GM21367 (cell line): ENCODE results near the gene MCF2.

Source experiments
- ATAC-seq: cut with Tn5 transposase; IDR thresholded peaks from one replicate; pipeline ENCODE4 v1.9.1; 2021; ENCODE audit not compliant: unreplicated experiment

The MCF2 gene

GRCh38 chrX:139639253-139639652 is 68.7 kb downstream of the MCF2 start:
- no peak for ATAC-seq

DNA sequence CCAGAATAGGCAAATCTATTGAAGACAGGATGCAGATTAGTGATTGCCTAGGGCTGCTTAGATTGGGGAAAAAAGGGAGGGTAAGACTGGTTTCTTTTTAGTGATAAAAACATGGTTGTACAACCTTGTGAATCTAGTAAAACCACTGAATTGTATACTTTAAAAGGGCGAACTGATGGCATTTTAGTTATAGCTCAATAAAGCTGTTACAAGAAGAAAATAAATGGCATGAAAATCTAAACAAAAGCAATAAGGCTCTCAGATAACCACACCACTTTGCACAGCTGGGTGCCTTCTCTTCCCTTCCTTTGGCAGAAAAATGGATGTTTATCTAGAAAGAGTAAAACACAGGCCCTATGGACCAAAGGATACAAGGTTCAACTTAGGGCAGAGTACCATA is 107.9 kb downstream of the MCF2 start:
- ATAC-seq: no peak

DNA sequence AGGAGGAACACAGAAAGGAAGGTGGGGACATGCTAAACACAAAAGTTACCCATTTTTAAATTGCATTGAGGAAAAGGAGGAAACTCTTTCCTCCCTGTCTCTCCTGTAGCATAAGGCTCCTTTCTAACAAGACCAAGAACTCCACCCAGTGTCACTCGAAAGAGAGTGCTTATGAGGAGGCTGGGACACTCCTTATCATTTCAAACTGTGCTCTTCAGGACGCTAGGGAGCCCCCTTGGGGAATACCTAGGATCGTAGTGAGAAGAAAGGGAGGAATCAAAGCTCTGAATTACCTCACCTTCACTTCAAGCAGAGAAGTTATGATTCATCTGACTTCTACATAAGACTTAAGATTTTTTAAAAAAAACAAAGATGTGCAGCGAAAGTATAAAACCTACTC is 111.9 kb downstream of the MCF2 start:
- ATAC-seq: no peak

- ATAC-seq: no peak
Observed at GRCh38 chrX:139585613-139586012, 122.4 kb downstream of the MCF2 start.

DNA sequence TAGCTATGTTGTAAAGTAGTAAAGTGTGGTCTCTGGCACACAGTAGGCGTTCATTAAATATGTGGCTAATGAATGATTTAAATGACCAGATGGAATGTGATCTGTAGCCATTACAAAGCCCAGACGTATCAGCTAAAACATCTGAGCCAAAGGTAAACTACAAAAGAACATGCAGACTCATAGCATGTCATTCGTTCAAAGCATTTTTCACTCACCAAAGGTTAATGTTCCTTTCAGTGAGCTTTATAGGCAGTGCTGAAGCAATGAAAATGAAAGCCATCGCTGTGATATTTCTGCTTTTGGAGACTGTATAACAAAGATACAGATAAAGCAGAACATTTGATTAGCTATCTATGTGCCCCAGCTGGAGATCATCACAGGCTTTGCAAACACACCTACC is 126.9 kb downstream of the MCF2 start:
- no peak for ATAC-seq

DNA sequence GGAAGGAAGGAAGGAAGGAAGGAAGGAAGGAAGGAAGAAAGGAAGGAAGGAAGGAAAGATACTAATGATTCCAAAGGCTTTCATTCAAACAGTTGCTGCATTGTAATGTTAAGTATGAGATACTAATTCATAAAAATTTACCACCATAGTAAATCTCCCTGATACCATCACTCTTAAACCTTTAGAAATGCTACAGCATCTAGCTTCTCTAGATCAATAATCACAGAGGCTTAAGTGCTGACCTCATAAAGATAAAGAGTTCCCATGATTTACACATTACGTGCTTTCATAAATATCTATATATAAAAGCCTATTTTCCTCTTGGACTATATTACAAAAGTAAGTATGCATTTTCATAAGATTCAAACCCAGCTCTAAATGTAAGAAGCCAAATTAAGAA is 141.0 kb downstream of the MCF2 start:
- no peak for ATAC-seq

- no peak for ATAC-seq
Observed at GRCh38 chrX:139563251-139563650, 144.7 kb downstream of the MCF2 start.

DNA sequence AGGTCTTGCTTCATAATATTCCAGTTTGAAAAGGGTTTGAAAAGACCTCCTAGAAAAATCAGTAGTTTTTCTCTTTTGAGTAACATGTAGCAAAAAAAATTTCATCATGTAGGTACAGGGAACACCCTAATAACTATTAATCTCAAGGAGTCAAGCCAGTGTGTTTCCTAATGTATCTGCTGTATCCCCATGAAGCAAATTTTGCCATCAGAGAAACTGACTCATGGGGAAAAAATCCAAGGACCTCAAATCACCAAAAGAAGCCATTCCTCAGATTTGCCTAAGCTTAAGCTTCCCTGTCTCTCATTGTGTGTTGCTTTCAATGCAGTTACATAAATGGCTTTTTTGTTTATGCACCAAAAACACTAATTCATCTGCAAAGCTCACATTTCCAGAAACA is 147.7 kb downstream of the MCF2 start:
- ATAC-seq: no peak

DNA sequence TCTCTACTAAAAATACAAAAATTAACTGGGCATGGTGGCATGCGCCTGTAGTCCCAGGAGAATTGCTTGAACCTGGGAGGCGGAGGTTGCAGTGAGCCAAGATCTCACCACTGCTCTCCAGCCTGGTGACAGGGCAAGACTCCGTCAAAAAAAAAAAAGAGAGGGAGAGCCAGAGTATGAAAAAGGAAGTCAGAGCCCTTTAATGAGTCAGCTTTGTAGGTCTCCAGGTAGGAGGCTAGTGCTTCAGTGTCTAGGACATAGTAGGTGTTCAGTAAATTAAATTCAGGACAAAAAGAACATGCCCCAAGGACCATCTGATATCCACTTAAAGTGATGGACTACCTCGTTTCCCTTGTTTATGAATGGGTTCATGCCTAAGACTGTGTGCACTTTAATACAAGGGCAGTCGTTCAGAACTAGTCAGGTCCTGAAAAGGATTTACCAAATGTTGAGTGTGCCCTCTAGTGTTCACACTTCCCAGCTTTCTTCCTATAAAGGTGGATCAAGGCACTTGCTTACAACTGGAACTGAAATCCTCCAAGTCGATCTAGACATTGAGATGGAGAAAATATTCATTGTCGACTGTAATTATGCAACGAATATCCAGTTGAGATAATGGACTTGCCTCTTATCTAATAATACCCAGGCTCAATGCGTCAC is 148.5 kb downstream of the MCF2 start:
- peak; percentile 97 for ATAC-seq

GRCh38 chrX:139554991-139555675 is 152.8 kb downstream of the MCF2 start:
- ATAC-seq: no peak

GRCh38 chrX:139554376-139554775 is 153.6 kb downstream of the MCF2 start:
- peak; percentile 22 for ATAC-seq

DNA sequence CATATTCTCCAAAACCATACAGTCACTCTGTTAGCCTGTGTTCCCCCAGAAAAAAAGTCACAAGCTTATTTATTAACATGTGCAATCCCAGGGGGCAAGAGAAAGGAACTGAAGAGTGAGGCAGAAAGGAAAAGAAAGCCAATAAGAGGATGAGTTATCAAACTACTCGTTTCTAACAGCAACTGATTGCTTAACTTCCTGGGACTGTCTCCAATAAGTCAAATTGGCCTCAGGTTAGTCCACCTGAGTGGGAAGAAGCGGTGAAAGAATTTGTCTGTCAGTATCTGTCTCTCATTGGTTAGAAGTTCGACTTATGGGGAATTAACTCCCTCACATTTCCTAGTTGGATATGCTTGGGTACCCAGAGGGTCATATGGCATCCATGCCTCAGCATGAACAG is 163.4 kb downstream of the MCF2 start:
- ATAC-seq: no peak

- ATAC-seq: no peak
Observed at GRCh38 chrX:139543920-139544319, 164.0 kb downstream of the MCF2 start.

DNA sequence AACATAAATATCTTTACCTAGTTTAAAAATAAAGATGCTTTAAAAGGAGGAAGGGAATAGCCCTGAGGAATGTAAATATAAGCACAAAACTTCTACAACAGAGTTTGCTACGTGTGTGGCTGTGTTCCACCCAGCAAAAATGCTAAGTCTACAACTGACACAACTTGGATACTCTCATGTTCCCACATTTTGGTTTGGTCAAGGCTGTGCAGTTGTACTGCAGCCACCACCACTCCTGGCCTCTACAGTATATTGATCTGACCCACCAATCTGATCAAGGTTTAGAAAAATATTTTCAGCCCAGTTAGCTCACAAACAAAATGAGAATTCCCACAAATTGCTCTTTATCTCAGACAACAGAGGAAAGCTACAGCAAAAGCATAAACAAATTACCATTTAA is 165.3 kb downstream of the MCF2 start:
- no peak for ATAC-seq

- ATAC-seq: no peak
Observed at GRCh38 chrX:139538907-139539790, 168.8 kb downstream of the MCF2 start.

DNA sequence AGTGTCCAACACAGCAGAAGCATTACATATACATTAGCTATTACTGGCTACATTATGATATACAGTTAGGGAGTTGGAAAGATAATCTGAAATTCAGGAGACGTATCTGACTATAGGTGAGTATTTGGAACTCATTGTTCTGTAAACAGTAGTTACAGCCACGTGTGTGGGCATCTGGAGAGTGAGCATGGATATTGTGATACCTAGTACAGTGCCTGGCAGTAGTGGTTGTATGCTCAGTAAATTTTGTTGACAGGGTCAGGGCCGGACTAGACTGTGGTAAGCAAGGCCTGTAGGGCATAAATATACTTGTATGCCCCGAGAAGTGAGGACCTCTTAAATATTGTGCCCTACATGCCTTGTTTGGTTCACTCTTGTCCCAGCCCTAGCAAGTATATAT is 174.5 kb downstream of the MCF2 start:
- ATAC-seq: no peak

- no peak for ATAC-seq
Observed at GRCh38 chrX:139532834-139533233, 175.1 kb downstream of the MCF2 start.
